ENCODE results near the gene ADAT3.

Gene ADAT3

DNA sequence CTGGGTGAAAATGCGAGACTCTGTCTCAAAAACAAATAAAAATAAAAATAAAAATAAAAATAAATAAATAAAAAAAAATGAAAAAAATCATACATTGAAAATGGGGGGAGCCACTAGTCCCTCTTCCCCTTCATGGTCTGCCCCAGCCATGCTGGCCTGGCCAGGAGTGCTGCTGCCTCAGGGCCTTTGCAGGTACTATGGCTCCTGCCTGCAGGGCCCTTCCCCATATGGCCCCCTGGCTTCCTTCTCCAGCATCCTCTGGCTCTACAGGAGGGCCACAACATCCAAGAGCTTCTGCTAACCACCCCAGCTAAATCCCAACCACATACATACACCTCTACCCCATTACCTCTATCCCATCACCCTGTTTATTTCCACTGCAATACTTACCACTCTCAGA is 15.3 kb upstream of the ADAT3 start:
- Histone ChIP-seq H3K9me3 (ENCODE audit: control insufficient read depth, insufficient read depth, low read length) (no peaks in the 10 kb centered on the region), H3K4me1 (ENCODE audit: control insufficient read depth, insufficient read depth, low read length) (no peaks in the 10 kb centered on the region), H3K4me3 (ENCODE audit: low read depth, low read length) (no peak overlapping the region), H3K27me3 (ENCODE audit: control insufficient read depth, insufficient read depth, low read length) (no peaks in the 10 kb centered on the region), H3K9ac (ENCODE audit: low read depth, low read length) (no peak overlapping the region), H3K36me3 (ENCODE audit: control insufficient read depth, insufficient read depth, low read length) (no peaks in the 10 kb centered on the region)

DNA sequence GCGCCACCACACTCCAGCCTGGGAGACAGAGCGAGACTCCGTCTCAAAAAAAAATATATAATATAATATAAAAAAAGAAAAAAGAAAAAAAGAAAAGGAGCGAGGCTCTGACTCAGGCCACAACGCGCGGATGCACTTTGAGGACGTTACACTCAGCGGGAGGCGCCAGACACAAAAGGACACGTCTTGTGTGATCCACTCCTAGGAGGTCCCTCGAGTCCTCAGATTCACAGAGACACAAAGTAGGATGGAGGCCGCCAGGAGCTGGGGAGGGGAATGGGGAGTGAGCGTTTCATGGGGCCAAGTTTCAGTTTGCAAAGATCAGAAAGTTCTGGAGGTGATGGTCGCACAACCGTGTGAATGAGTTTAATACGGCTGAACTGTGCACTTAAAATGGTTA is 11.4 kb upstream of the ADAT3 start:
- H3K4me1 ChIP-seq (ENCODE audit: control insufficient read depth, insufficient read depth, low read length): no peaks in the 10 kb centered on the region

DNA sequence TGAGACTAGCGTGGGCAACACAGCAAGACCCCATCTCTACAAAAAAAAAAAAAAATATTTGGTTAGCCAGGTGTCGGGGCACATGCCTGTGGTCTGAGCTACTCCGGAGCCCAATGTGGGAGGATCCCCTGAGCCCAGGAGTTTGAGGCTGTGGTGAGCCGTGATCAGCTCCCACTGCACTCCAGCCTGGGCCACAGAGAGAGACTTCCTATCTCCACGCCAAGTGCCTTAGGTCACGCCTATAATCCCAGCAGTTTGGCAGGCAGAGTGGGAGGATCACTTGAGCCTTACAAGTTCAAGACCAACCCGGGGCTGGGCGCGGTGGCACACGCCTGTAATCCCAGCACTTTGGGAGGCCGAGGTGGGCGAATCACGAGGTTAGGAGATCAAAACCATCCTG is 8.7 kb upstream of the ADAT3 start:
- H3K4me1 ChIP-seq (ENCODE audit: control insufficient read depth, insufficient read depth, low read length): no peaks in the 10 kb centered on the region
- no peaks in the 10 kb centered on the region for H3K36me3 ChIP-seq (ENCODE audit: control insufficient read depth, insufficient read depth, low read length)
- H3K9ac ChIP-seq (ENCODE audit: low read depth, low read length): no peak overlapping the region
- no peaks in the 10 kb centered on the region for H3K27me3 ChIP-seq (ENCODE audit: control insufficient read depth, insufficient read depth, low read length)
- H3K4me3 ChIP-seq (ENCODE audit: low read depth, low read length): no peak overlapping the region
- no peaks in the 10 kb centered on the region for H3K9me3 ChIP-seq (ENCODE audit: control insufficient read depth, insufficient read depth, low read length)

More for the DNA sequence above, 11.4 kb upstream of the ADAT3 start:
- Histone ChIP-seq H3K9ac (ENCODE audit: low read depth, low read length) (no peak overlapping the region), H3K27me3 (ENCODE audit: control insufficient read depth, insufficient read depth, low read length) (no peaks in the 10 kb centered on the region), H3K36me3 (ENCODE audit: control insufficient read depth, insufficient read depth, low read length) (no peaks in the 10 kb centered on the region), H3K4me3 (ENCODE audit: low read depth, low read length) (no peak overlapping the region), H3K9me3 (ENCODE audit: control insufficient read depth, insufficient read depth, low read length) (no peaks in the 10 kb centered on the region)

DNA sequence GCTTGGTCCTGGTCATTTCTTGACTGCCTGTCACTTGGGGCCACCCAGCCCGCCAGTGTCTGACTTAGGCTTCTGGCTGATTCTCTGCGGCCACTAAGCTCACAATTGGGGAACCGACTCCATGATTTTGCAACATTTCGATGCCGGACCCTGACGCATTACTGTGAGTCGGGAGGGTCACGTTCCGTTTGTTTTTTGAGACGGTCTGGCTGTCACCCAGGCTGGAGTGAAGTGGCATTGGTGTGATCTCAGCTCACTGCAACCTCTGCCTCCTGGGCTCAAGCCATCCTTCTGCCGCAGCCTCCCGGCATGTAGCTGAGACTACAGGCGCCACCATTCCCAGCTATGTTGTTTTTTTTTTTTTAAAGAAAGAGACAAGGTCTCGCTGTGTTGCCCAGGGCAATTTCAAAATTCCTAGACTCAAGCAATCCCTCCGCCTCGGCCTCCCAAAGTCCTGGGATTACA is 3.2 kb upstream of the ADAT3 start:
- no peaks in the 10 kb centered on the region for H3K36me3 ChIP-seq (ENCODE audit: control insufficient read depth, insufficient read depth, low read length)
- no peak overlapping the region for H3K9ac ChIP-seq (ENCODE audit: low read depth, low read length)
- peaks cover 3% of the 10 kb centered on the region for H3K4me1 ChIP-seq (ENCODE audit: control insufficient read depth, insufficient read depth, low read length)
- H3K27me3 ChIP-seq (ENCODE audit: control insufficient read depth, insufficient read depth, low read length): no peaks in the 10 kb centered on the region
- no peaks in the 10 kb centered on the region for H3K9me3 ChIP-seq (ENCODE audit: control insufficient read depth, insufficient read depth, low read length)
- H3K4me3 ChIP-seq (ENCODE audit: low read depth, low read length): no peak overlapping the region

DNA sequence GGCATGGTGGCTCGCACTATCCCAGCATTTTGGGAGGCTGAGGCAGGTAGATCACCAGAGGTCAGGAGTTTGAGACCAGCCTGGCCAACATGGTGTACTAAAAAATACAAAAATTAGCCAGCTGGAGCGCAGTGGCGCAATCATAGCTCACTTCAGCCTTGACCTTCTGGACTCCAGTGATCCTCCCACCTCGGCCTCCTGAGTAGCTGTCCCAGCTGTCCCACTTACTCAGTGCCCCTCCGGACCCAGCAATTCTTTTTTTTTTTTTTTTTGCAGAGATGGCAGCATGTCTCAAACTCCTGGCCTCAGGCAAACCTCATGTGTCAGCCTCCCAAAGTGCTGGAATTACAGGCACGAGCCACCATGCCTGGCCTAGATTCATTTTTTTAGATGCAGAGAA is 2.3 kb upstream of the ADAT3 start:
- H3K9ac ChIP-seq (ENCODE audit: low read depth, low read length): no peak overlapping the region
- peaks cover 2% of the 10 kb centered on the region for H3K36me3 ChIP-seq (ENCODE audit: control insufficient read depth, insufficient read depth, low read length)
- H3K27me3 ChIP-seq (ENCODE audit: control insufficient read depth, insufficient read depth, low read length): no peaks in the 10 kb centered on the region
- H3K9me3 ChIP-seq (ENCODE audit: control insufficient read depth, insufficient read depth, low read length): no peaks in the 10 kb centered on the region
- peaks cover 3% of the 10 kb centered on the region for H3K4me1 ChIP-seq (ENCODE audit: control insufficient read depth, insufficient read depth, low read length)
- H3K4me3 ChIP-seq (ENCODE audit: low read depth, low read length): no peak overlapping the region

GRCh38 chr19:1904860-1905109 is 414 bp upstream of the ADAT3 start:
- H3K9ac ChIP-seq (ENCODE audit: low read depth, low read length): peak overlapping the region; percentile 76
- H3K4me3 ChIP-seq (ENCODE audit: low read depth, low read length): peak overlapping the region; percentile 62
- H3K36me3 ChIP-seq (ENCODE audit: control insufficient read depth, insufficient read depth, low read length): peaks cover 2% of the 10 kb centered on the region
- H3K27me3 ChIP-seq (ENCODE audit: control insufficient read depth, insufficient read depth, low read length): no peaks in the 10 kb centered on the region
- H3K9me3 ChIP-seq (ENCODE audit: control insufficient read depth, insufficient read depth, low read length): no peaks in the 10 kb centered on the region
- peaks cover 3% of the 10 kb centered on the region for H3K4me1 ChIP-seq (ENCODE audit: control insufficient read depth, insufficient read depth, low read length)

GRCh38 chr19:1905863-1906375 is 720 bp downstream of the ADAT3 start:
- H3K9me3 ChIP-seq (ENCODE audit: control insufficient read depth, insufficient read depth, low read length): no peaks in the 10 kb centered on the region
- peak overlapping the region; percentile 76 for H3K4me3 ChIP-seq (ENCODE audit: low read depth, low read length)
- peaks cover 2% of the 10 kb centered on the region for H3K36me3 ChIP-seq (ENCODE audit: control insufficient read depth, insufficient read depth, low read length)
- H3K27me3 ChIP-seq (ENCODE audit: control insufficient read depth, insufficient read depth, low read length): no peaks in the 10 kb centered on the region
- peaks cover 3% of the 10 kb centered on the region for H3K4me1 ChIP-seq (ENCODE audit: control insufficient read depth, insufficient read depth, low read length)
- H3K9ac ChIP-seq (ENCODE audit: low read depth, low read length): peak overlapping the region; percentile 3

- H3K36me3 ChIP-seq (ENCODE audit: control insufficient read depth, insufficient read depth, low read length): peaks cover 6% of the 10 kb centered on the region
- H3K9me3 ChIP-seq (ENCODE audit: control insufficient read depth, insufficient read depth, low read length): no peaks in the 10 kb centered on the region
- H3K9ac ChIP-seq (ENCODE audit: low read depth, low read length): no peak overlapping the region
- H3K27me3 ChIP-seq (ENCODE audit: control insufficient read depth, insufficient read depth, low read length): no peaks in the 10 kb centered on the region
- H3K4me3 ChIP-seq (ENCODE audit: low read depth, low read length): no peak overlapping the region
- H3K4me1 ChIP-seq (ENCODE audit: control insufficient read depth, insufficient read depth, low read length): peaks cover 3% of the 10 kb centered on the region
Observed at GRCh38 chr19:1906985-1907562, 1.9 kb downstream of the ADAT3 start.

- Histone ChIP-seq H3K9me3 (ENCODE audit: control insufficient read depth, insufficient read depth, low read length) (no peaks in the 10 kb centered on the region), H3K9ac (ENCODE audit: low read depth, low read length) (no peak overlapping the region), H3K36me3 (ENCODE audit: control insufficient read depth, insufficient read depth, low read length) (peaks cover 11% of the 10 kb centered on the region), H3K4me3 (ENCODE audit: low read depth, low read length) (no peak overlapping the region), H3K4me1 (ENCODE audit: control insufficient read depth, insufficient read depth, low read length) (peaks cover 3% of the 10 kb centered on the region), H3K27me3 (ENCODE audit: control insufficient read depth, insufficient read depth, low read length) (no peaks in the 10 kb centered on the region)
Observed at GRCh38 chr19:1907563-1908363, 2.6 kb downstream of the ADAT3 start.

GRCh38 chr19:1908364-1908678 is 3.1 kb downstream of the ADAT3 start:
- Histone ChIP-seq H3K4me3 (ENCODE audit: low read depth, low read length) (no peak overlapping the region), H3K9me3 (ENCODE audit: control insufficient read depth, insufficient read depth, low read length) (no peaks in the 10 kb centered on the region), H3K4me1 (ENCODE audit: control insufficient read depth, insufficient read depth, low read length) (peaks cover 3% of the 10 kb centered on the region), H3K9ac (ENCODE audit: low read depth, low read length) (no peak overlapping the region), H3K27me3 (ENCODE audit: control insufficient read depth, insufficient read depth, low read length) (no peaks in the 10 kb centered on the region), H3K36me3 (ENCODE audit: control insufficient read depth, insufficient read depth, low read length) (peaks cover 17% of the 10 kb centered on the region)

GRCh38 chr19:1909761-1910080 is 4.5 kb downstream of the ADAT3 start:
- Histone ChIP-seq H3K4me3 (ENCODE audit: low read depth, low read length) (no peak overlapping the region), H3K9me3 (ENCODE audit: control insufficient read depth, insufficient read depth, low read length) (no peaks in the 10 kb centered on the region), H3K36me3 (ENCODE audit: control insufficient read depth, insufficient read depth, low read length) (peaks cover 25% of the 10 kb centered on the region), H3K27me3 (ENCODE audit: control insufficient read depth, insufficient read depth, low read length) (no peaks in the 10 kb centered on the region), H3K9ac (ENCODE audit: low read depth, low read length) (no peak overlapping the region), H3K4me1 (ENCODE audit: control insufficient read depth, insufficient read depth, low read length) (peaks cover 3% of the 10 kb centered on the region)

- no peak overlapping the region for H3K9ac ChIP-seq (ENCODE audit: low read depth, low read length)
- peaks cover 30% of the 10 kb centered on the region for H3K36me3 ChIP-seq (ENCODE audit: control insufficient read depth, insufficient read depth, low read length)
- H3K4me3 ChIP-seq (ENCODE audit: low read depth, low read length): no peak overlapping the region
- no peaks in the 10 kb centered on the region for H3K9me3 ChIP-seq (ENCODE audit: control insufficient read depth, insufficient read depth, low read length)
- H3K4me1 ChIP-seq (ENCODE audit: control insufficient read depth, insufficient read depth, low read length): peaks cover 3% of the 10 kb centered on the region
- H3K27me3 ChIP-seq (ENCODE audit: control insufficient read depth, insufficient read depth, low read length): no peaks in the 10 kb centered on the region
Observed at GRCh38 chr19:1910177-1910576, 5.0 kb downstream of the ADAT3 start.

All from iPS-15b (cell line).